NB4 (cell line): Measurements from ENCODE around the gene MRPL47.

Experiments
- DNase-seq: peaks from one replicate; pipeline ENCODE4 v3.0.0; 2010; ENCODE audit warnings: low read depth
- H3K4me3 ChIP-seq: one replicate; pipeline ENCODE4 v1.5.1; 2011; ENCODE audit warnings: mild to moderate bottlenecking, low read depth, low read length, moderate library complexity
- MYC ChIP-seq: IDR thresholded peaks from 2 replicates; pipeline ENCODE4 v1.6.1; 2011; ENCODE audit warnings: low read depth, low read length
- POLR2A ChIP-seq: IDR thresholded peaks from 2 replicates; pipeline ENCODE4 v1.6.1; 2011; ENCODE audit warnings: mild to moderate bottlenecking; ENCODE audit not compliant: insufficient read length; ENCODE audit errors: extremely low read depth
- TF ChIP-seq, protein P1 (sequence below): IDR thresholded peaks from one replicate; pipeline ENCODE4 v1.5.1; 2012; ENCODE audit warnings: low read depth, low read length
- TF ChIP-seq, protein P2 (sequence below): IDR thresholded peaks from 2 replicates; pipeline ENCODE4 v1.6.1; 2011; ENCODE audit warnings: low read depth, low read length

The MRPL47 gene

DNA sequence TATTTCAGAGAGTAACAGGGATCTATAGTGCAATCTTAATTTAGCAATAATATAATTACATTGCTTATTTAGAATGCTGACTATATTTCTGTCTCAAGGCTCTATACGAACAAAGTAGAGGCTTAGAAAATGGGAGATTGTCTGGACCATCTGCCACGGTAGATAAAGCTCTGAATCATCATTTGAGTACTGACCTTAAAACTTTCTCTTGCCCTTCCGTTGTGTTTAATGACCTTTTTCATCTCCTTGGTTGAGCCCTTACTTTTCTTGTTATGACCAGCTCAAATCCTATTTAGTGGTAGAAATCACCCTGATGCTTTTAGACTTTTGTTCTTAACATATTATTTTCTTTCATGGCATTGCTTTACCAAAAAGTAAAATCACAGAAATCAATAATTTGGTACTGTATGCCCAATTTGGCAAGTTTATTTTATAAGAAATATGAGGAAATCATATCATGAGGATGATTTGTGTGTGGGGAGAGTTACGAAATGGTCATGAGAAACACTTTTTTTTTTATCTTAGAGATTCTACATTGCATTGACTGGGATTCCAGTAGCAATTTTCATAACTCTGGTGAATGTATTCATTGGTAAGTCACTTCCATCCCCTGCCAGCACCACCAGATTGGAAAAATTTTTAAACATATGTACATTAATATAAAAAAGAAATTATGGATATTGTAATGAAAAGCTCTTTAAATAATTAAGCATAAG lies 11.2 kb upstream of the MRPL47 start:
- no peak for TF ChIP-seq MYC
- TF ChIP-seq, protein P1, sequence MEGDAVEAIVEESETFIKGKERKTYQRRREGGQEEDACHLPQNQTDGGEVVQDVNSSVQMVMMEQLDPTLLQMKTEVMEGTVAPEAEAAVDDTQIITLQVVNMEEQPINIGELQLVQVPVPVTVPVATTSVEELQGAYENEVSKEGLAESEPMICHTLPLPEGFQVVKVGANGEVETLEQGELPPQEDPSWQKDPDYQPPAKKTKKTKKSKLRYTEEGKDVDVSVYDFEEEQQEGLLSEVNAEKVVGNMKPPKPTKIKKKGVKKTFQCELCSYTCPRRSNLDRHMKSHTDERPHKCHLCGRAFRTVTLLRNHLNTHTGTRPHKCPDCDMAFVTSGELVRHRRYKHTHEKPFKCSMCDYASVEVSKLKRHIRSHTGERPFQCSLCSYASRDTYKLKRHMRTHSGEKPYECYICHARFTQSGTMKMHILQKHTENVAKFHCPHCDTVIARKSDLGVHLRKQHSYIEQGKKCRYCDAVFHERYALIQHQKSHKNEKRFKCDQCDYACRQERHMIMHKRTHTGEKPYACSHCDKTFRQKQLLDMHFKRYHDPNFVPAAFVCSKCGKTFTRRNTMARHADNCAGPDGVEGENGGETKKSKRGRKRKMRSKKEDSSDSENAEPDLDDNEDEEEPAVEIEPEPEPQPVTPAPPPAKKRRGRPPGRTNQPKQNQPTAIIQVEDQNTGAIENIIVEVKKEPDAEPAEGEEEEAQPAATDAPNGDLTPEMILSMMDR: no peak
- TF ChIP-seq, protein P2, sequence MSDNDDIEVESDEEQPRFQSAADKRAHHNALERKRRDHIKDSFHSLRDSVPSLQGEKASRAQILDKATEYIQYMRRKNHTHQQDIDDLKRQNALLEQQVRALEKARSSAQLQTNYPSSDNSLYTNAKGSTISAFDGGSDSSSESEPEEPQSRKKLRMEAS: no peak
- no peak for TF ChIP-seq POLR2A
- no peak for DNase-seq
- no peak overlapping the region for H3K4me3 ChIP-seq

DNA sequence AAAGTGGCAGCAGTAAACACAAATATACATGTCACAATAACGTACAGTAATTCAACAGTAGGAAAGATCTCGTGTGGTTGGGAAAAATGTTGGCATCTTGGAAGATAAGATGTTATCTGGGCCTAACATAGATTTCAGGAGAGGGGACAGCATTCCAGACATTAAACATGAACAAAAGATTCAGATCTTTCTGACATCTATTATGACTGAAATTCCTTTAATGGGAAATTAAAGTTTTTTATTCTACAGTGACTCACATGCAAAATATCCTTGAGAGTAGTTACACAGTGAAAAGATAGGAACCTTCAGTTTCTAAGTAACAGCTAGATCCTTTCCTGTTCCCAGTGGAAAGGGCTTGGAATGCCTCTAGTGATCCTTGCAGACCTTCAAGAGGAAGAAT lies 9.4 kb upstream of the MRPL47 start:
- TF ChIP-seq POLR2A (no peak), MYC (no peak)
- TF ChIP-seq, protein P1: no peak
- TF ChIP-seq, protein P2: no peak
- no peak for DNase-seq
- H3K4me3 ChIP-seq: no peak overlapping the region

DNA sequence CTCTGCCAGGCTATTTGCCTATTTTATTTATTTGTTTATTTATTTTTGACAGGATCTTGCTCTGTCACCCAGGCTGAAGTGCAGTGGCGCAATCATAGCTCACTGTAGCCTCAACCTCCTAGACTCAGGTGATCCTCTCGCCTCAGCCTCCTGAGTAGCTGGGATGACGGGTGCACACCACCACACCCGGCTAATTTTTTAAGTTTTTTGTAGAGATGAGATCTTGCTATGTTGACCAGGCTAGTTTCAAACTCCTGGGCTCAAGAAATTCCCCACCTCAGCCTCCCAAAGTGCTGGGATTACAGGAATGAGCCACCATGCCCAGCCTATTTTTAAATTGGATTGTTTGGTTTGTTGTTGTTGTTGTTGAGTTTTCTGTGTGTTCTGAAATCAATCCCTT lies 5.6 kb upstream of the MRPL47 start:
- TF ChIP-seq MYC (no peak), POLR2A (no peak)
- TF ChIP-seq, protein P2: no peak
- TF ChIP-seq, protein P1: no peak
- no peak overlapping the region for H3K4me3 ChIP-seq
- no peak for DNase-seq

DNA sequence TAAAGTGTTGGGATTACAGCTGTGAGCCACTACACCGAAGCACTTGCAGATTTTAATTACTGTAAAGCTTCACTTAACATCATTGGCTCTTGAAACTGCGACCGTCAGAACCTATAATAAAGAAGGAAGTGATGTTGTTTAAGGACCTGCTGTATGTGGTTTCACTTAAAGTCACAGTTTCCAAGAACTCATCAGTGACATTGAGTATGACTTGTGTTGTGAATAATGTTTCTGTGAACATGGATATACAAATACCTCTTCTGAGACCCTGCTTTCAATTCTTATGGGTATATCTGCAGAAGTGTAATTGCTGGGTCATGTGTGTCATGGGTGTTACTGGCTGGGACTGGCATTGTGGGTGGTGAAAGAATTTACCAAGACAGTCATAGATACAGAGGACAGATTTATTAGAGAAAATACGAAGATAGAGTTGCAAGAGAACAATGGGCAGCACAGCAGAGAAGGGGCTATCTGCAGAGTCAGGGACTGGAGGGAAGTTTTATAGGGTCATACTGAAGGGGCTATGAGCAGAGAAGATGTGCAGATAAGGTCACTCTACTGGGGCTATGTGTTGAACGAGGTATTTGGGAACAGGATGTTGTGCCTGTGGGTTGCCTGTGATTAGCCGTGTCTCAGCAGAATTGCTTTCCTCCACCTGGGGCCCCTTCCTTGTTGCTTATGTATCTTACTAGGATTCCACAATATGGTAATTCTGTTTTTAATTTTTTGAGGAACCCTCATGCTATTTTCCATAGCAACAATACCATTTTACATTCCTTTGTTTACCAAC lies 4.7 kb upstream of the MRPL47 start:
- DNase-seq: no peak
- no peak overlapping the region for H3K4me3 ChIP-seq
- TF ChIP-seq, protein P1: no peak
- TF ChIP-seq POLR2A: no peak

DNA sequence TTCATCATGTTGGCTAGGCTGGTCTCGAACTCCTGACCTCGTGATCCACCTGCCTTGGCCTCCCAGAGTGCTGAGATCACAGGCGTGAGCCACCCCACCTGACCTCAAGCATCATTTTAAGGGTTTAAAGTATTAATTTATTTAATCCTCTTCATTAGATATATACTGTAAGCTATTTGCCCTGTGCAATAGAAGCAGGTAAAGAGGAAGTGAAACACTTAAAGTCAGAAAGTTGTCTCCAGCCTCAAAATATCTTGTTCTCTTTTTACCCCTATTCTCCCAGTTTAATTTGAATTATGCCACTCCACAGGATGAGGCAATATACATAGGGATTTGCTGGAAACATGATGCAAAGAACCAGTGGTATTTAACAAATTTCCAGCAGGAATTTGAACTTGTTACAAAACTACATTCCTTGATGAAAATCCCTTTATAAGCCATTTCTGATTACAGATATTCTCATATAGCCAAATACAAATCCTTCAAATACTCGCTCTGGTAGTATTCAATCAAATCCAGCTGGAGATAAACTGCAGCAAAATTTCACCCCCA lies 2.2 kb upstream of the MRPL47 start:
- DNase-seq: peak; percentile 24
- H3K4me3 ChIP-seq: no peak overlapping the region
- TF ChIP-seq MYC: no peak
- no peak for TF ChIP-seq POLR2A
- TF ChIP-seq, protein P1: no peak
- TF ChIP-seq, protein P2: no peak
